Kidney tubule cell (primary cell): ENCODE results near the gene RALGPS1.

Source experiments
- DNase-seq: peaks from one replicate; pipeline ENCODE4 v3.0.0-alpha.2; 2018; ENCODE audit warnings: low spot score

Gene RALGPS1

DNA sequence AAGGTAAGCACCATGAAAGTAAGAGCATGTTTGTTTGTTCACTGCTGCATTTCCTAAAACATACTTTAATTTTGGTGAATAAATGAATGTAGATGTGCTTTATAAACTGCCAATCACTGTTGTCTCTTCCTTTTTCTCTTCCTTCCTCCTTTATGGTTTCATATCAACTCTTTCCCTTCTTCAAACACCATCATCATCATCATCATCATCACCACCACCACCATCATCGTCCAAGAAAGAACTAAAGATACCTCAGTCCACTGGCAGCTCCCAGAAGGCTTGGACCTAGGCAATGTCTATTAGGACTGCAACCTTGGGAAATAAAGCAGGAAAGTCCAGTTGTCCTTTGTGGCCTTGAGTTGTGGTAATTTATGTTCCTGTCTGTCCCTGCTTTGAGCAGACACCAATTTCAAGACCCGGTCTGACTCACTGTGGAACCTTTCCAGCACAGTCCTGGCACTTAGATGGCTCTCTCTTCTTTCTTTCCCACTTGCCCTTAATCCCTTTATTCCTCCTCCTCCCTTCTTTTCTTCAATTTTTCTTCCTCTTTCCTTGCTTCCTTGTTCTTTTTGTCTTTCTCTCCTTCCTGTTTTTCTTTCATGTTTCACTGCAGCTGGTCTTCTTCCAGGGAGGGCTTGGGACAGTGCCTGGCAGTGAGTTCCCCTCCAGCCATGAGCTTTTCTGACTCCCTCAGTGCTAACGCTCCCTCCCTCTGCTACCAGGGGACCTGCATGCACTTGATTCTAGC is 108.5 kb downstream of the RALGPS1 start:
- DNase-seq: no peak

DNA sequence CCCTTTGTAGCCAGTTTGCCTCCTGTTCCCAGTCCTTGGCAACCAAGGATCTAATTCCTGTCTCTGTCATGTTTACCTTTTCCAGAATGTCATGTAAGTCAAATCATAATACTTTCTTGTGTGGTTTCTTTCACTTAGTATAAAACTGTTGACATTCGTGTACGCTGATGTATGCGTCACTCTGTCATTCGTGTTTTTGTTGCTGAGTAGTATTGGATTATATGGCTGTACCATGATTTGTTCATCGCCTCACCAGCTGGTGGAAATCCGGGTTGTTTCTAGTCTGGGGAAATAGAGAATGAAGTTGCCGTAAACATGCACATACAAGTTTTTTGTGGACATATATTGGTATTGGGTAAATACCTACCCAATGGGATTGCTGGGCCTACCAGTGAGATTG is 110.5 kb downstream of the RALGPS1 start:
- DNase-seq: no peak

DNA sequence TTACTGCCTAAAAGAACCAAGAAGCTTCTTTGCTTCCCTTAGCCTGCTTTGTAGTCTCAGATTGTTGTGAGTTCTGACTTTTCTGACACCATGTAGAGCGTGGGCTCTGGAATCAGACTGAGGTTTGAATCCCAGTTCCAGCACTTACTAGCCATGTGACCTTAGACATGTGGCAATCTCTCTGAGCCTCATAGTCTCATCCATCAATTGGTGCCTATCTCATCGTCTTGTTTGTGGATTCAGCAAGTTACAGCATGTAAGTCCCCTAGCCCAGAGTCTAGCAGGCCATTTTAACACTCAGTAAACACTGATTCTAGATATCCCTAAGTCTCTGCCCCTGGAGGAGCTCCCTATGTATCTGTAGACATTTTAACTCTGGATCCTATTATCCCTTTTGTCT is 113.1 kb downstream of the RALGPS1 start:
- DNase-seq: no peak

DNA sequence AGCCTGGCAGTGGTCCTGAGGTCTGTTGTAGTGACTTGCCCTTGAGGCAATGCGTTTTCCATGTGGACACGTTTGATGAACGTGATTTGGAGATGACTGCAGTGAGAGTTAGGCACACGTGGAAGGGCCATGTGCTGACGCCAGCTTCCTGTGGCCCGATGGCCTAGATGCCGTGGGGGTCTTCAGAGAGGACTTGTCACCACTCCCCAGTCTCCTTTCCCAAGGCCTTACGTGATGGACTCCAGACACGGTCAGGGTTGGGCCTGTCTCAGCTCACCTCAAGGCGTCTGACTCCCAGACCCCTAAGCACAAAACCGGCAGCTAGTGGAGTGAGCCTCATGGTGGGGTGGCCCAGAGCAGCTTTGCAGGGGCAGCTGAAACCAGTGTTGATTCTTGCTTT is 115.0 kb downstream of the RALGPS1 start:
- no peak for DNase-seq

DNA sequence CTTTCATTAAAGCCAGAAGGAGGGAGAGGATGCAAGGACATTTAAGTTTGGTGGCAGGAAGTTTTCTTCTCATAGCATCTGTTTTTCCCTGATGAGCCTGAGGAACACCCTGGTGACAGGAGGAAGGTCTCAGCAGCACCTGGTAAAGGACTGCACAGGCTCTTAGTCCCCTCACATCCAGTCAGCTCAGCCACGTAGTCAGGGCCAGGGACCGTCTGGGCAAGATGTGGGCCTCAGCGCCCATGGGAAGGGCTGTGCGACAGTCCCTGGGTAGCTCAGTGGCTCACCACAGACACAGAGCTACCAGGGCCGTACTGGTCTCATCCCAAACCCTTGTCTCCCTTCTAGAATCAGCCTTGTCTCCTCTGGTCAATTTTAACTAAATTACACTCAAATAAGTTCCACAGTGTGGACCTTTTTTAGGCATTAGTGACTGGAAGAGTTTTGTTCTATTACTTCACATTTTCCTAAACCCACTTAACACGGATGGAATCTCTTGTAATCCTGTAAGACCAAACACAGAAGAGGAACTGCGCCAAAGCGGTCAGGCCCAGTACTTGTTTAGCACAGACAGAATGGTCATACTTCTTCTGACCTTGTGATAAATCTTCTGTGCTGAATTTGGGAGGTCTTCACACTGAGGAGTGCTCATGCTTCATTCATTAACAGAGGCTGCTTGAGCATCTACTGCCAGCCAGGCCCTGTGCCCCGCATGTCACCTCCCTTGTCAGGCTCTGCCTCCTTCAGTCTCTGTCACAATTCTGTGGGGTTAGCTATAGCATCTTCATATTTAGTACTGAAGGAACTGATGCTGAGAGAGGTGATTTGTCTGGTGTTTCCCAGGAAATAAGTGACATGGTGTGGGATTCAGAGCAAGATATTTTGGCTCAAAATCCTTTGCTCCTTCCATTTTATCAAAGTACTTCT is 116.5 kb downstream of the RALGPS1 start:
- no peak for DNase-seq

DNA sequence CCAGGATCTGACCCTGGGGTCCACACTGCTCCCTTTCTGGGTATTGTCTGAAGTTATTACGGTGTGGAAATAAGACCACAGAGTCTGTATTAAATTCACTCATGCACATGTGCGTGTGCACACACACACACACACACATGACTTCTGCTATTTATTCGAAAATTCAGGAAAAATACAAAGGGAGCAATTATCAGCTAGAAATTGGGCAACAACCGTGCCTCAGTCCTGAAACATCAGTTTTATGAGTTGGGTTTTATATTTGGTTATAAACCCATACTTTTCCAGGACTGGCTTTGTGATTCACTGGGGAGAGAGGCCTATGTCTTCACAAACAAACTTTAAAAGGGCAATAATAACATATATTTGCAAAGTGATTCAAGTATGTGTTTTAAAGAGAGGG is 117.7 kb downstream of the RALGPS1 start:
- DNase-seq: no peak

DNA sequence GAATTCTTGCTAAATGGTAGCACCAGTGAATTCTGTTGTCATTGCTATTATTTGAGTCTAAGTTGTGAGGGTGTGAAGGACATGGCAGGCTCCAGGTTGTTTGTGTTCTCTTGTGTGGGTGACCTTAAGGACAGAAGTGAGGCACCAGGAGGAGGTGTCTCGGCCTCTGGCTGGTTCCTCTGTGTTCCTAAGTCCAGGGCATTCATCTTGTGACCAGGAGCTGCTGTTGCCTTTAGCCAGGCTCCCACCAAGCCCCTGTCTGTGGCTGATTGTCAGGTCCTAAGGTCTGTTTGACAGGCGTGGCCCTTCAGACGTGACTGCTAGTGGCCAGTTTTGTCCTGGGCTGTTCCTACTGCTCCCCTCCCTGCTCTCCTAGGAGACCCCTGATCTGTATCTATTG is 118.5 kb downstream of the RALGPS1 start:
- no peak for DNase-seq

DNA sequence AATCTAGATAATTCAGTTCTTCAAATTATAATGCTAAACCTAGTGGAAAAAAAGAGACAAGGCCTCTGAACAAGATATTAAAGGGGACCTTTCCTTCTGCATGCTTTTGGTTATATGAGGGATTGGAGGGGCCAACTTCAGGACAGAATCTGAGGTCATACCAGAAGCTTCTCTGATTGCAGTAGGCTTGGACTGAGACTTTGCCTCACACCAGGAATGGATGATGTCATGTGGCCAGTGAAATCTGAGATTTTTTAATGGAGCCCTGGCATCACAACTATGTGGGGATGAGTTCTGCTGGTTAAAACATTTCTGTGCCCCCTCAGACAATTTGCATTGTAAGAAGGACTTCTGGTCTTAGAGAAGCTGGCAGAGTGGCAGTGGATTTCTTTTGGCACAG is 119.2 kb downstream of the RALGPS1 start:
- no peak for DNase-seq

DNA sequence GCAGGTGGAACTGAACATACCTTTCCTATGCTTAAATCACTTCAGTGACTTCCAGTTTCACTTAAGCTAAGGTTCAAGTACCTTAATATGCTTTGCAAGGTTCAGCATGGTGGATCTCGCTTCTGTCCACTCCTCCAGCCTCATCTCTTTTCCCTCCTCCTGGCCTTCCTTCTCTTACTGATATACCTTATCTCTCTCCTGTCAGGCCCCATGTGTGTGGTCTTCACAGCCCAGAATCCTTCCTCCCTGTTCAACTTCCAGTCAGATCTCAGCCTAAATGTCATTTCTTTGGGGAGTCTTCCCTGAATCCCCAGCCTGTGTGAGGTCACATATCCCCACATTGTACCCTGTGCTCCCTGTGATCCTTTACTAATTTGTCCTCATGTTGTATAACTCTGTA is 120.1 kb downstream of the RALGPS1 start:
- no peak for DNase-seq

DNA sequence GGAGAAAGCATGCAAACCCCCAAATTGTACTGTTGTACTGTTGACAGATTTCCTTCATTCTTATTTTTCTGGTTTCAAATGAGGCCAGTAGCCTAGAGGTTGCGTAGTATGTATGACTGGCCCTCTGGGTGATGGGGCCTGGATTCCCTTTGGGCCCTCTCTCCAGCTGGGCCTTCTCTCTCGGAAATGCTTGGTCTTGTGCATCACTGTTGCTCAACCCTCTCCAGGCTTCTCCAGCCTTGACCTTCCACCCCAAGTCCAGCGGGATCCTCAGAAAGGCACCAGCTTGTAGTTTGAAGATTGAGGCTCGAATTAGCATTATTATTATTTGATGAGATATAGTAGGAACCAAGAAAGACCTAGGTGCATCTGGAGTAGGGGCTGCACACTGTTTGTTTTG is 120.8 kb downstream of the RALGPS1 start:
- no peak for DNase-seq

DNA sequence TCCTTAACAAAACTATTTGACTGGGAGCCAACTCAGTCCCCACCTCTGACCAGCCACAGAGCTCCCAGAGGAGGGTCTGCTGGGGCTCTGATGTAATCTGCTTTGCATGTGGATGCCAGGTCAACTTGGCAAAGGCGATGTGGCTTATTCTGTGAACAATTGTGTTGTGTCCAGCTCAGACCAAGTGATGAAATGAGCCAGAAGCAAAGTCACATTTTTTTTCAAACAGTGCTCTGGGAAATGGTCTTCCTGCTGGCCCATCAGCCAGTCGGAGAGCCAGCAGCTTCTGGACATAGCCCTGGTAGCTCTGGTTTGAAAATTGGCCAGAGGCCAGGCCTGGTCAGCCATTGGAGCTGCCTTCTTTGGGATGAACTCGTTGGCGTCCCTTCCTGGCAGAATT is 121.4 kb downstream of the RALGPS1 start:
- DNase-seq: no peak

DNA sequence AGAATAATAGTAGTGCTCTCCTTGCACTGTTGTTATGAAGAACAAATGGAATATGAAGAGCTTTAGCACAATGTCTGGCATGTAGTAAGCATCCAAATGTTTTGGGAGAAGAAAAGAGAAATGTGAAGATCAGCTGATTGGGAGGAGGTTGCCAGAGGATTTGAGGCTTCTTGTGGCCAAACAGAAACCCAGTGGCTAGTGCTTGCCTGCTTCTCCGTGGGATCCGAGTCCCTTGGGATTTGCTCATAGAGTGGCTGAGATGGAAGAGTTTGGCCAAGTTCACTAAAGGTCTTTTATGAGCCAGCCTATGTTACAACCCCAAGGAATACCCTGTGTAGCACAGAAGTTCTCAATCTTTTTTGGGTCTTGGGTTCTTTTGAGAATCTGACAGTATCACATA is 121.9 kb downstream of the RALGPS1 start:
- DNase-seq: no peak

DNA sequence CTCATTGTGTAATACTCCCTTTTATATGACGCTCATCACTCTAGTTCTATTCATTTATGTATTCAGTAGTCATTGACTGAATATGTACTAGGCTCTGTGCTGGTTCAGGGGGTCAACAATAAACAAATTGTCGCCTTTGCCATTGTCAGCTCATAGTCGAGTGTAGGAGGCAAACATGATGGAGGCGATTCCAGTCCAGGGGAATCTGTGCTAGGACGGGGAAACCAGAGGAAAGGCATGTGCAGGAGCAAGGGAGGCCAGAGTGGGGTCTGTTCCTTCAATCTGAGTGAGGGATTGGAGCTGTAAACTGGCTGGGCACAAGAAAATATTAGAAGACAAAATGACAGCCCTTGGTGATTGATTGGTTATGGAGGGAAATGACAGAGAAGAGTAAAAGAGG is 123.9 kb downstream of the RALGPS1 start:
- DNase-seq: no peak

DNA sequence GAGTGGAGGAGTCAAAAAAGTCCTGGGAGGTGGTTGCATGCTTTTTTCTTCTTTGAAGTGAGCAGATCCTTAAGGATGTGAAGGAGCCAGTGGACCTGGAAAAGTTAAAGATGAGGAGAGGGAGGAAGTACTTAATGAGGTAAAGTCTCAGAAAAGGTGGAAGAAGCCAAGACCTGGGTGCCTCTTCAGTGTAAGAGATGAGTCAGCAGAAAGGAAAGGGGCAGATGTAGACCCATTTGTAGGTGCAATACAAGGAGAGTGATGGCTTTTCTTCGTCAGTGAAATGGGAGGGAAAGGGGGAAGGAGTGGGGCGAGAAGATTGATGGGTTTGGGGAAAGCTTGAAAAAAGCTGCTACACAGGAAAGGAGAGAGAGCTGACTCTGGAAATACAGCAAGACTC is 124.9 kb downstream of the RALGPS1 start:
- no peak for DNase-seq

DNA sequence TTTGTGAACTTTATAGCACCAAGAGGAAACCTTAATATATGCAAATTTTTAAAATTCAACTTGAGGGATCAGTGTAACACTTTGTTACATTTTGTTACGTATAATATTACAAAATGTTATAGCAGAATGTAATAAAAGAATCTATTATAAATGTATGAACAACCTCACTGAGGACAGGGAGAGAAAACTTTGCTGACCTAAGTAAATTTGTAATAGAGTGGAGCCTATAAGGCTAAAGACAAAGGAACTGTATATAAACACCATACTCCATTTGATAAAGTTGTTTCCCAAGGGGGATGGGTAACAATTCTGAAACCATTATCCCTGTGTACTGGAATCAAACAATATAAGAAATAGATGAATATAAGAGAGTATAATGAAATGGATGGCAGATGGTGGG is 130.6 kb downstream of the RALGPS1 start:
- DNase-seq: no peak

DNA sequence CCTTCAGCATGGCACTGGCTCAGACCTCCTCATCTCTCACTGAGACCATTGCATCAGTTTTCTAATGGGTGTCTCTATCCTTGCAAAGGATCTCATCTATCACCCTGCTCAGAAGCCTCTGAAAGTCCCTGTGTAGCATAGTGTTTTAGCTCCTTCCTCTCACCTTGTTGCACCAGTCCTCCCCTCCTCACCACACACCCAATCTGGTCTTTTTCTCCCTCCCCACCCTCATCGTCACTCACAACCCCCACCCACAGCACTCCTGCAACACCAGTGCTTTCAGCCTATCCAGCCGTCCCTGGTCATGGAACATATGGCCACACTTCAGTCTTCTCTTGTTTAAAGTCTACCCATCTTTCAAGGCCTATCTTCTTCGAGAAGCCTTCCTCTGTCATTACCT is 133.4 kb downstream of the RALGPS1 start:
- no peak for DNase-seq

DNA sequence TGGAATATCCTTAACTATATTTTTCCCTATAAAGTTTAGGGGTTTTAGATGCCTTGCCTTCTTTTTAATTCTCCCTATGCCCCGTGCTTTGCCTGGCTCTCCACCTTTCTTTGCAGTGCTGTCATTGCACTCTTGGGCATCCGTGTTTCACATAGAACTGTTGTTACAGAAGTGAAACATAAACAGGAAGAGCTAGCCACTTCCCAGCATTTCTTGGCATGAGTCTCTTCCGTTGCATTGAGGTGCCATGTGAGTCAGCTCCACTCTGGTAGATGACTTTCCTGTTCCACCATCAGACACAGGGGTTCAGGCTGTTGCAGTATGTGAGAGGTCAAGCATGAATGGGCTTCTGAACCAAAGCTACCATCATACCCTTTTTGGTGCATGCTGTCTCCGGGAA is 134.5 kb downstream of the RALGPS1 start:
- peak; percentile 82 for DNase-seq

DNA sequence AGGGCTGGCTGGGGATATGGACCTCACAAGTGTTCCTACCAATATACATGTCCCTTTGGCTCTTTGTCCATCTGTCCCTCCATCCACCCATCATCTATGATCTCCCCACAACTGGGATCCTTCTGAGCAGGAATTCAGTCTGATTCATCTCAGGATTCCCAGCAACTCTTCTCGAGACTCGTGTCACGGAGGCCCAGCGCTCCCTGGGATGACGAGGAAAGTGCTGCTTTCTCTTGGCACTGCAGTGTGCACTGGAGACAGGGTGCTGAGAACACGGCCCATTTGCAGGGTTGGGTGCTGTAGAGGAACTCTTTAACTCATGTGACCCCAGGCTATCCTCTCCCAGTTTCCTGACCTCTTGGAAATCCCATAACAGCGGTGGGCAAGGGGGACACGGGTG is 135.0 kb downstream of the RALGPS1 start:
- peak; percentile 9 for DNase-seq

DNA sequence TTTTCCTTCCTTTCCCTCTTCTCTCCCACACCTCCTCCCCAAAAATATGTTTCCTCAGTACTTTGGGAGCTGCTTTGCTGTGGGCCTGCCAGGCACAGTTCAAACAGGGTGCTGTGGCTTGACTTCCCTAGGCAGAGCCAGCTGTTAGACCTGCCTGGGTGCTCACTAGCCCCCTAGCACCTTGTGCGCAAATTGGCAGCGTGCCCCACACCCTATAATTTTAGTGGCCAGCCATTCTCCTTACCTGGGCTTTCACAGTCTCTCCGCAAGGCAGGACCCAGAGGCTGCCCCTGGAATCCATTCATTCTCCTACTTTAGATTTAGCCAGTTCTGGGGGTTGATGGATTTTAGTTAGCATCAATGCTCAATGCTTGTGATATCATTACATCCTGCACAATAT is 135.6 kb downstream of the RALGPS1 start:
- no peak for DNase-seq

DNA sequence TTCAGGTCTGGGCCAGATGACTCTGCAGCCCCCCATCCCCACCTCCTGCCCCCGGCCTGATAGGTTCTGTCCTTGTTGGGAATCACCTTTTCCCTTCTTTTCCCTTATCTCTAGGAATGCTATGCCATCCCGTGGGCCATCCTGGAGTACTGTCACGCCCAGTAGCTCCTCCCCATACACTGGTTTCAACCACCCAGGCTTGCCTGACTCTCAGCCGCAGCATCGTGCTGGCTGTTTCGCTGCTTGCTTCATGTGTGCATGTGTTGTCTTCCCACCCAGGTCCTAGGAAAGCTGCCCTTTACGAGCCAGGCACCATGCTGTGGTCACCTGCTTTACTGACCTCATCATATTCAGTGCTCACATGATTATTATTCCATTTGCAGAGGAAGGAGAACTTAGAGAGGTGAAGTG is 136.0 kb downstream of the RALGPS1 start:
- DNase-seq: no peak

DNA sequence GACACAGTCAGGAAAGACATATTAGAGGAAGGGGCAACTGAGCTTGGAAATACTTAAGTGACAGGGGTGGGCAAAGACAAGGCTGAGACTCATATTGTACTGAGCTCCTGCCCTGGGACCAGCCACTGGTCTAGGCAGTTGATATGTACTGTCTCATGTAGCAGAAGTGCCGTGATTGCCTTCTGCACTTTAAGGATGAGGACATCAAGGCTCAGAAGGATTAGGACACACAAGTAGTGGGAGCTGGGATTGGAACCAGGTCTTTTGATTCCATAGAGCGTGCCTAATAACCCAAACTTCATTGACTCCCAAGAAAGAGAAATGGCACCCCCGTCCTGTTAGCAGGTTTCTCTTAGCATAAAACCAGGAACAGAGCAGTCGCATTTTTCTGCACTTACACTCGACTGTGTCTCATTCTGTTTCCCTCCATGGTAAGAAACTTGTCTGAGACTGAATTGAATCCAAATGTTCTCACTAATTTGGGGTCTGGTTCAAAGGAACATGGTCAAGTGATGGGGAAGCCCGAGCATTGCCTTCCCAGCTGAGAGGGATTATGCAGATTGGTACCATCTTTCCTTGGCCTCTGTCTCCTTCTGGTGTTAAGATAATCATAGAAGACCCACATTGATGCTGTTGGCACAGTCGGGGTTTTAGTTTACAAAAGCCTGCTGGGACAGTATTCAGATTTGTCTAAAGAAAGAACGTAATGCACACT is 137.5 kb downstream of the RALGPS1 start:
- no peak for DNase-seq

DNA sequence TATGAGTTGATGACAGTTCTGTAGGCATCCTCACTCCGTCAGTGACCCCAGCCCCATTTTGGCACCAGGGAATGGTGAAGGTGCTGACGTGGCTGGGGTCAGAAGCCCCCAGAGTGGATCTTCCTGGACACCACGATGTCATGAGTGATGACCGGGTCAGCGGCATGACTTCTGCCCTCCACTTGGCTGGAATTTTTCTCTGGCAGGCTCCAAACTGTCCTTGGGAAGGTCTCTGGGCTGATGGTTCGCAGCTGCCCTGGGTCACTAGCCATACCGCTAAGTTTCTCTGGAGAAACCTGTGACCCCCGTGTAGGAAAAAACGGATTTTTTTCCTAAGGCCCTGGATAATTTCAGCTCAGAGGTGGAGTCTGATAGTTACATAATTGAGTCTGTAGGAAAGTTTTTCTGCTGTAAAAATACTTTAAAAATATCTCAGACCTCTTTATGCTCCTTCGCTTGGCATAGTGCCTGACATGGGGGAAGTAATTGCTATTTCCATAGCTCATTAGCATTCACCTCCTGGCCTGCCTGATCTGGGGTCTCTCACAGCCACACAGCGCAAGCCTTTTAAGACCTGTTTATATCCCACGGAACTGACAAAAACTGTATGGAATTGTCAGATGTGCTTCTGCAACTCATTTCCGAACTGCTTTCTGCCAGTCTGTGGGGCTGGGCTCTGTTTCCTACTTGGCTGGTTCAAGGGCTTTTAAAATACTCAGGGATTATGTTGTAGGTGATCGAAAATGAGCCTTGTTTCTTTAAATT is 138.7 kb downstream of the RALGPS1 start:
- no peak for DNase-seq
